RWPE1 (cell line): Measurements from ENCODE around the gene DNAJC30.

Experiments used
- CTCF ChIA-PET: fragments of 350-600 bp; sonication (Branson Sonifier 250); formaldehyde crosslinking; extraction: SDS; loops from one replicate; lab custom pipeline; 2021; lab: Yijun Ruan, JAX
- POLR2A ChIA-PET: fragments of 400-600 bp; formaldehyde crosslinking; extraction: SDS; loops from one replicate; lab custom pipeline; 2020; ENCODE audit warnings: antibody characterized with exemption; ENCODE audit not compliant: low non-redundant PET; lab: Yijun Ruan, JAX
- DNase-seq: peaks from one replicate; pipeline ENCODE4 v3.0.0; 2012; ENCODE audit warnings: low spot score
- H3K27ac ChIP-seq: fragments of 450-650 bp; 2 replicates; pipeline ENCODE4 v1.5.1; 2017
- TF ChIP-seq, protein P1 (sequence below): fragments of 450-650 bp; conservative IDR thresholded peaks from 2 replicates; pipeline ENCODE4 v1.5.1; 2017; ENCODE audit warnings: low read depth, mild to moderate bottlenecking

Gene DNAJC30

DNA sequence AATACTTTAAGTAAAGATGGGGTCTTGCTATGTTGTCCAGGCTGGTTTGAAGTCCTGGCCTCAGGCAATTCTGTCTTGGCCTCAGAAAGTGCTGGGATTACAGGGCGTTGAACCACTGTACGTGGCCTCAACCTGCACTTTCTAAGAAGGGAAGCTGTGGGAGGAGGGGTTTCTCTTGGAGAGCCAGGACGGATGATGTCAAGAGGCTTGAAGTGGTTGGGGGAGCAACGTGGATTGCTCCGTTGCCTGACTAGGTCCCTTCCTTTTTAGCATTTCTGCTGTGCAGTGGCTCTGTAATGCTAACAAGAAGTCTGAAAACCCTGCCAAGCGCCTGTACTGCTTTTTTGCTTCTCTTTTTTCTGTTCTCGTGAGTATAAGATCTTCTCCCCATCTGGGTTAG lies 7.4 kb upstream of the DNAJC30 start:
- DNase-seq: no peak
- TF ChIP-seq, protein P1, sequence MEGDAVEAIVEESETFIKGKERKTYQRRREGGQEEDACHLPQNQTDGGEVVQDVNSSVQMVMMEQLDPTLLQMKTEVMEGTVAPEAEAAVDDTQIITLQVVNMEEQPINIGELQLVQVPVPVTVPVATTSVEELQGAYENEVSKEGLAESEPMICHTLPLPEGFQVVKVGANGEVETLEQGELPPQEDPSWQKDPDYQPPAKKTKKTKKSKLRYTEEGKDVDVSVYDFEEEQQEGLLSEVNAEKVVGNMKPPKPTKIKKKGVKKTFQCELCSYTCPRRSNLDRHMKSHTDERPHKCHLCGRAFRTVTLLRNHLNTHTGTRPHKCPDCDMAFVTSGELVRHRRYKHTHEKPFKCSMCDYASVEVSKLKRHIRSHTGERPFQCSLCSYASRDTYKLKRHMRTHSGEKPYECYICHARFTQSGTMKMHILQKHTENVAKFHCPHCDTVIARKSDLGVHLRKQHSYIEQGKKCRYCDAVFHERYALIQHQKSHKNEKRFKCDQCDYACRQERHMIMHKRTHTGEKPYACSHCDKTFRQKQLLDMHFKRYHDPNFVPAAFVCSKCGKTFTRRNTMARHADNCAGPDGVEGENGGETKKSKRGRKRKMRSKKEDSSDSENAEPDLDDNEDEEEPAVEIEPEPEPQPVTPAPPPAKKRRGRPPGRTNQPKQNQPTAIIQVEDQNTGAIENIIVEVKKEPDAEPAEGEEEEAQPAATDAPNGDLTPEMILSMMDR: no peak
- no peak overlapping the region for H3K27ac ChIP-seq
- ChIA-PET CTCF (no interaction called here), POLR2A (interaction anchor here (0.5 kb wide), 1 partner anchor 54 kb away, joined by 4 read pairs; no protein-coding TSS in a partner anchor)

DNA sequence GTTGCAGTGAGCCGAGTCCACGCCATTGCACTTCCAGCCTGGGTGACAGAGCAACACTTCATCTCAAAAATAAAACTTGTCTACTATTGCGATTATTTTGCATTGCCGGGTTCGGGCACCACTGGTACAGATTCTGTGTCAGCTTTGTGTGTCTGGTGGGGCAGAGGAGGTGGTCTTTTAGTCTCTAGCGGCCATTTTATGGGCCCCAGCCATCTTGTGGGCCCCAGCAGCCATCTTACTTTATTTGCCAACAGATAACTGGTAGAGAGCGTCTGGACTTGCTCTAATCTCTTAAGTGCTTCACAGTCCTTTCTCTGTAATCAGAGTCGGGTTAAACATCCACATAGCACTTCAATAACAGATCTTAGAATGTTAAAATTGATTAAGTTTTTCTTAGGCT lies 5.0 kb upstream of the DNAJC30 start:
- POLR2A ChIA-PET: no interaction called here
- TF ChIP-seq, protein P1: no peak
- H3K27ac ChIP-seq: no peak overlapping the region
- no peak for DNase-seq
- CTCF ChIA-PET: interaction anchor here (1.0 kb wide), 1 partner anchor 12 kb away, joined by 3 read pairs; no protein-coding TSS in a partner anchor

DNA sequence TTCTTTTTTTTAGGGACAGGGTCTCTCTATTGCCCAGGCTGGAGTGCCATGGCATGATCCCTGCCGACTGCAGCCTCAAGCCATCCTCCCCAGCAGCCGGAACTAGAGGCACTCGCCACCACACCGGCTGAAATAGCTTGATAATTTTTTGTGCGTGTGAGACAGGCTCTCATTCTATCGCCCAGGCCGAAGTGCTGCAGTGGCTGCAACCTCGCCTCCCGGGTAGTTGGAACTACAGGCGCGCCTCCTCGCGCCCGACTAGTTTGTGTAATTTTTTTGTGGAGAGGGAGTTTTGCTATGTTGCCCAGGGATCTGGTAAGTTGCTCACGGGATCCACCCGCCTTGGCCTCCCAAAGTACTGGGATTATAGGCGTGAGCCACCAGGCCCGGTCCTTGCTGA lies 2.1 kb upstream of the DNAJC30 start:
- CTCF ChIA-PET: no interaction called here
- DNase-seq: no peak
- H3K27ac ChIP-seq: peak overlapping the region; percentile 14; the same call in 1 of the 2 replicates
- TF ChIP-seq, protein P1: no peak
- POLR2A ChIA-PET: no interaction called here

DNA sequence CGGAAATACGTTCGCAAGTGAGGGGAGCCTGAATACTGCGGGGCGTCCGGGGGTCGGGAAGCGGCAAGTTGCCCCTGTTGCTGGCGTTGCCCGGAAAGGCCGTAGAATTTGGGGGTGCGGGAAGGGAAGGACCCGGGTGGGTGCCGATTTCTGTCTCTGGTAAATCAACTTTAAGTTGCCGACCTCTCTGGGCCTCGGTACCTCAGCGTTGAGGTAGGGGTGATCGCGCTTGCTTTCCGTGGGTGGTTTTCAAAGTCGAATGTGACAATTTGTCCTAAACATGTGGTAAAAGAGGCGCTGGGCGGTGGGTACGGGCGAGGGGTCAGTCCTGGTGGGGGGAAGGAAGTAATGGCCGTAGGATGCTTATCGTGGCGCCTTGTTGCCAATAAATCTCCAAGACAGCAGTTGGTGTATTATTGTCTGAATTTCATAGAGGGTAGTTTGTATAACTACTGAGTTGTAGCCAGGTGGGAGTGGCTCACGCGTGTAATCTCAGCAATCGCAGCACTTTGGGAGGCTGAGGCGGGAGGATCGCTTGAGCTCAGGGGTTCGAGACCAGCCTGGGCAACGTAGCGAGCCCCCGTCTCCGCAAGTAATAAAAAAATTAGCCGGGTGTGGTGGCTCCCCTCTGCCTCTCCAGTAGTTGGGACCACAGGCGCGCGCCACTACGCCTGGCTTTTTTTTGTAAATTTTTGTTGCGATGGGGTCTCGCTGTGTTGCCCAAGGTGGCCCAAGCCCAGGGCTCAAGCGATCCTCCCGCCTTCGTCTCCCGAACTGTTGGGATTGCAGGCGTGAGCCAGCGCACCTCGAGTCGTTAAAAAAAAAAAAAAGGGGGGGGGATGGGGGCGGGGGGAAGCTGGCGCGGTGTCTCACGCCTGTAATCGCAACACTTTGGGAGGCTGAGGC lies 788 bp upstream of the DNAJC30 start:
- ChIA-PET POLR2A (interaction anchor here (0.7 kb wide), 1 partner anchor 26 kb away, joined by 11 read pairs; no protein-coding TSS in a partner anchor), CTCF (interaction anchor here (0.6 kb wide), 1 partner anchor 57 kb away, joined by 3 read pairs; no protein-coding TSS in a partner anchor)
- TF ChIP-seq, protein P1: no peak
- peak overlapping the region; percentile 75 for H3K27ac ChIP-seq
- no peak for DNase-seq

DNA sequence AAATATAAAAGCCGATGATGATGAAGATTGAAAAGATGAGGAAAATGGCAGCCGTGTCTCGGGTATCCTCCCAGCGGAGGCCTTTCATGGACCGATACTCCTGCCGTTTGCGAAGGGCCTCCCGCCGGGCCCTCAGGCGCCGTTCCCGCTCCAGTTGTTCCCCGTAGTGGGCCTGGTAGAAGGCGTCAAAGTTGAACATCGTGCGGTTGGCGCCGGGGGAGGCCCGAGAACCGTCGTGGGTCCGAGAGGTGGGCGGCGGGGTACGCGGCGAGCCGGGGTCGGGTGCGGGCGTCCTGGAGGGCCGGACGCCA lies 553 bp downstream of the DNAJC30 start:
- no peak for DNase-seq
- ChIA-PET CTCF (no interaction called here), POLR2A (no interaction called here)
- peak overlapping the region; percentile 75 for H3K27ac ChIP-seq
- TF ChIP-seq, protein P1: no peak

DNA sequence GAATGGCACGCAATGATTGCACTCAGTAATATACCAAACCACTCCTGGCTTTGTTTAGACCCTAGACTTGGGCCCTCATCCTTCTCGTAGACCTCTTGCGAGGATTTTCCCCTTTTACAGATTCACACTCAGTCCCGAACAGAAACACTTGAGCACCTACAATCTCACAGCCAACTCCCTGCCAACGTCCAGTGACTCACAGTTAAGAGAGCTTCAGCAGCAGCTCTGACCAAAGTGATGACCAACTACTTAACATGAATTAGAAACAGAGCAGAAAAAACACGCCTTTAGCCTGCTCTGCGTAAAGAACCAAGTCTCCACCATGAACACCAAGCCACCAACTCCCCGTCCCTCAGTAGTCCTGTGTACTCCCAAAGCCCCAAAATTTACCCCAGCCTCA lies 2.2 kb downstream of the DNAJC30 start:
- DNase-seq: no peak
- CTCF ChIA-PET: no interaction called here
- H3K27ac ChIP-seq: peak overlapping the region; percentile 28
- POLR2A ChIA-PET: interaction anchor here (0.6 kb wide), 2 partner anchors 30 to 80 kb away, joined by 4 read pairs; no protein-coding TSS in a partner anchor
- TF ChIP-seq, protein P1: no peak
